Activated CD8-positive, alpha-beta memory T cell treated with anti-CD3 and anti-CD28 coated beads, Interleukin-2, amount 50 U/mL, for 48 hours (primary cell): ENCODE results near the gene GPR42.

Experiments
- DNase-seq: peaks from one replicate; pipeline ENCODE4 v3.0.0-alpha.2; 2020

Gene GPR42

GRCh38 chr19:35370722-35371121, at the start of gene GPR42:
Gene GPR42 (plus strand): TSS chr19:35371068. CDS start chr19:35371360, 292 bp downstream.
- DNase-seq: no peak

- no peak for DNase-seq
Observed at GRCh38 chr19:35321291-35321690, 49.6 kb upstream of the GPR42 start.

GRCh38 chr19:35322014-35322413, 48.9 kb upstream of the GPR42 start:
- no peak for DNase-seq

- DNase-seq: no peak
Observed at GRCh38 chr19:35327642-35328041, 43.2 kb upstream of the GPR42 start.

- DNase-seq: no peak
Observed at GRCh38 chr19:35328851-35329285, 42.0 kb upstream of the GPR42 start, which contains the start of gene CD22. Gene CD22 (plus strand): TSS chr19:35329187. CDS start chr19:35332041, 2,854 bp downstream.

GRCh38 chr19:35329323-35329722, 41.5 kb upstream of the GPR42 start:
- no peak for DNase-seq

- no peak for DNase-seq
Observed at GRCh38 chr19:35330475-35330874, 40.4 kb upstream of the GPR42 start.

- DNase-seq: no peak
Observed at GRCh38 chr19:35331551-35332214, 39.2 kb upstream of the GPR42 start.

- no peak for DNase-seq
Observed at GRCh38 chr19:35332817-35333216, 38.1 kb upstream of the GPR42 start.

GRCh38 chr19:35334144-35334753, 36.6 kb upstream of the GPR42 start:
- DNase-seq: no peak

- no peak for DNase-seq
Observed at GRCh38 chr19:35336166-35336955, 34.5 kb upstream of the GPR42 start.

- no peak for DNase-seq
Observed at GRCh38 chr19:35337097-35337983, 33.5 kb upstream of the GPR42 start.

GRCh38 chr19:35337984-35338296, 32.9 kb upstream of the GPR42 start:
- no peak for DNase-seq

GRCh38 chr19:35340431-35340830, 30.4 kb upstream of the GPR42 start:
- DNase-seq: no peak

- no peak for DNase-seq
Observed at GRCh38 chr19:35341006-35341405, 29.9 kb upstream of the GPR42 start.

- no peak for DNase-seq
Observed at GRCh38 chr19:35341565-35342225, 29.2 kb upstream of the GPR42 start.

- DNase-seq: no peak
Observed at GRCh38 chr19:35342430-35342829, 28.4 kb upstream of the GPR42 start.

GRCh38 chr19:35344511-35345031, 26.3 kb upstream of the GPR42 start:
- DNase-seq: peak; percentile 49

GRCh38 chr19:35345671-35346111, 25.2 kb upstream of the GPR42 start:
- DNase-seq: no peak

GRCh38 chr19:35346193-35347052, 24.4 kb upstream of the GPR42 start:
- peak; percentile 86 for DNase-seq
